Right kidney (tissue), 9 donors: Measurements from ENCODE around the gene PIK3C3.

Experiments
- DNase-seq: peaks from one replicate; pipeline ENCODE4 v3.0.0-alpha.2; 2016
- long read RNA-seq, 8 donors: transcript quantifications; one replicate each; lab custom pipeline, GENCODE V29; 2026

The PIK3C3 gene
- long read RNA-seq, donor 1, full-length matches to known transcripts: 7 of 23 reads
- long read RNA-seq, donor 1, partial matches to known transcripts: 16 of 23 reads
- long read RNA-seq, donor 1, other reads (novel, unspliced or antisense): 0 of 23 reads
- long read RNA-seq, donor 2, full-length matches to known transcripts: 4 of 9 reads
- long read RNA-seq, donor 2, partial matches to known transcripts: 5 of 9 reads
- long read RNA-seq, donor 2, other reads (novel, unspliced or antisense): 0 of 9 reads
- long read RNA-seq, donor 3, full-length matches to known transcripts: 5 of 5 reads
- long read RNA-seq, donor 3, partial matches to known transcripts: 0 of 5 reads
- long read RNA-seq, donor 3, other reads (novel, unspliced or antisense): 0 of 5 reads
- long read RNA-seq, donor 4, full-length matches to known transcripts: 6 of 18 reads
- long read RNA-seq, donor 4, partial matches to known transcripts: 12 of 18 reads
- long read RNA-seq, donor 4, other reads (novel, unspliced or antisense): 0 of 18 reads
- long read RNA-seq, donor 5, full-length matches to known transcripts: 8 of 17 reads
- long read RNA-seq, donor 5, partial matches to known transcripts: 9 of 17 reads
- long read RNA-seq, donor 5, other reads (novel, unspliced or antisense): 0 of 17 reads
- long read RNA-seq, donor 6, full-length matches to known transcripts: 11 of 17 reads
- long read RNA-seq, donor 6, partial matches to known transcripts: 6 of 17 reads
- long read RNA-seq, donor 6, other reads (novel, unspliced or antisense): 0 of 17 reads
- long read RNA-seq, donor 7: 0 reads
- long read RNA-seq, donor 8, full-length matches to known transcripts: 4 of 11 reads
- long read RNA-seq, donor 8, partial matches to known transcripts: 7 of 11 reads
- long read RNA-seq, donor 8, other reads (novel, unspliced or antisense): 0 of 11 reads

GRCh38 chr18:41954827-41955613 is at the start of gene PIK3C3:
PIK3C3 (plus strand) TSS chr18:41955234; CDS start chr18:41955292, 58 bp downstream.
- DNase-seq: peak; percentile 89

GRCh38 chr18:41905786-41906527 is 49.1 kb upstream of the PIK3C3 start:
- no peak for DNase-seq

- peak; percentile 30 for DNase-seq
These were observed 48.4 kb upstream of the PIK3C3 start for GRCh38 chr18:41906528-41907146.

GRCh38 chr18:41917181-41917580 is 37.9 kb upstream of the PIK3C3 start:
- DNase-seq: no peak

- no peak for DNase-seq
These were observed 33.3 kb upstream of the PIK3C3 start for GRCh38 chr18:41921770-41922169.

GRCh38 chr18:41922176-41922575 is 32.9 kb upstream of the PIK3C3 start:
- DNase-seq: peak; percentile 20

GRCh38 chr18:41922841-41923240 is 32.2 kb upstream of the PIK3C3 start:
- no peak for DNase-seq

GRCh38 chr18:41923446-41923845 is 31.6 kb upstream of the PIK3C3 start:
- DNase-seq: no peak

GRCh38 chr18:41928581-41928980 is 26.5 kb upstream of the PIK3C3 start:
- DNase-seq: no peak

GRCh38 chr18:41932899-41933298 is 22.1 kb upstream of the PIK3C3 start:
- no peak for DNase-seq

- no peak for DNase-seq
These were observed 21.3 kb upstream of the PIK3C3 start for GRCh38 chr18:41933778-41934177.

- DNase-seq: no peak
These were observed 18.4 kb upstream of the PIK3C3 start for GRCh38 chr18:41936471-41937134.

- no peak for DNase-seq
These were observed 16.6 kb upstream of the PIK3C3 start for GRCh38 chr18:41938445-41938844.

- no peak for DNase-seq
These were observed 15.7 kb upstream of the PIK3C3 start for GRCh38 chr18:41939326-41939725.

- DNase-seq: no peak
These were observed 14.4 kb upstream of the PIK3C3 start for GRCh38 chr18:41940506-41941215.

GRCh38 chr18:41942254-41942653 is 12.8 kb upstream of the PIK3C3 start:
- DNase-seq: no peak

GRCh38 chr18:41948544-41949110 is 6.4 kb upstream of the PIK3C3 start:
- no peak for DNase-seq

- no peak for DNase-seq
These were observed 5.7 kb upstream of the PIK3C3 start for GRCh38 chr18:41949206-41949920.

GRCh38 chr18:41955688-41956087 is 654 bp downstream of the PIK3C3 start:
- no peak for DNase-seq
